GM23338 (cell line): Measurements from ENCODE around the gene TCERG1L. TPM values are rescaled to one million over a fixed set of nuclear protein-coding genes. Genes with fewer than 3 reads are reported as not detected.

ENCODE experiments used
- ATAC-seq: fragments of 200-7000 bp; cut with Tn5 transposase; 3 replicates; pipeline ENCODE4 v1.9.1; 2020
- DNase-seq: peaks from one replicate; pipeline ENCODE4 v3.0.0-alpha.2; 2015; ENCODE audit warnings: low spot score
- H2AFZ ChIP-seq: fragments of 200-600 bp; sonication (generic); 2 replicates; pipeline ENCODE4 v1.8.0; 2016; ENCODE audit warnings: antibody characterized with exemption, mild to moderate bottlenecking, moderate library complexity
- H3F3A ChIP-seq: fragments of 200-600 bp; sonication (generic); replicated peaks from 2 replicates; pipeline ENCODE4 v1.8.0; 2017; ENCODE audit warnings: antibody characterized with exemption, mixed run types, low read depth
- H3K27ac ChIP-seq: fragments of 200-600 bp; sonication (generic); 2 replicates; pipeline ENCODE4 v1.6.1; 2016; ENCODE audit warnings: low read depth
- H3K27me3 ChIP-seq: fragments of 200-600 bp; sonication (generic); 2 replicates; pipeline ENCODE4 v1.8.0; 2016; ENCODE audit warnings: mild to moderate bottlenecking, mixed run types, moderate library complexity; ENCODE audit not compliant: insufficient read depth
- H3K36me3 ChIP-seq: fragments of 200-600 bp; sonication (generic); 2 replicates; pipeline ENCODE4 v1.8.0; 2016; ENCODE audit warnings: mild to moderate bottlenecking; ENCODE audit not compliant: insufficient read depth
- H3K4me1 ChIP-seq: fragments of 200-600 bp; sonication (generic); 2 replicates; pipeline ENCODE4 v1.8.0; 2016; ENCODE audit warnings: mild to moderate bottlenecking, moderate library complexity; ENCODE audit not compliant: insufficient read depth
- H3K4me2 ChIP-seq: fragments of 200-600 bp; sonication (generic); 2 replicates; pipeline ENCODE4 v1.7.1; 2017; ENCODE audit warnings: mixed run types
- H3K4me3 ChIP-seq: fragments of 200-600 bp; sonication (generic); 2 replicates; pipeline ENCODE4 v1.6.1; 2016; ENCODE audit warnings: mixed run types
- H3K79me2 ChIP-seq: fragments of 200-600 bp; sonication (generic); replicated peaks from 2 replicates; pipeline ENCODE4 v1.8.0; 2017; ENCODE audit warnings: mild to moderate bottlenecking; ENCODE audit not compliant: insufficient read depth
- H3K9me2 ChIP-seq: fragments of 200-600 bp; sonication (generic); 2 replicates; pipeline ENCODE4 v1.8.0; 2017; ENCODE audit not compliant: insufficient read depth
- H4K20me1 ChIP-seq: fragments of 200-600 bp; sonication (generic); replicated peaks from 2 replicates; pipeline ENCODE4 v1.8.0; 2017; ENCODE audit warnings: mild to moderate bottlenecking; ENCODE audit not compliant: insufficient read depth
- H3K27ac Mint-ChIP-seq: 2 replicates; pipeline ENCODE4 v1.8.0; 2020; ENCODE audit warnings: inconsistent platforms, mild to moderate bottlenecking, moderate library complexity, mixed read lengths
- H3K27me3 Mint-ChIP-seq: 3 replicates; pipeline ENCODE4 v1.8.0; 2022; ENCODE audit warnings: low read depth, mild to moderate bottlenecking, moderate library complexity, mixed read lengths, inconsistent platforms; ENCODE audit not compliant: insufficient read depth, poor library complexity
- H3K36me3 Mint-ChIP-seq: 3 replicates; pipeline ENCODE4 v1.8.0; 2021; ENCODE audit warnings: low read depth, mild to moderate bottlenecking, inconsistent platforms, moderate library complexity, mixed read lengths
- H3K4me1 Mint-ChIP-seq: 3 replicates; pipeline ENCODE4 v1.8.0; 2020; ENCODE audit warnings: mild to moderate bottlenecking, inconsistent platforms, mixed read lengths
- H3K4me3 Mint-ChIP-seq: 3 replicates; pipeline ENCODE4 v1.8.0; 2021; ENCODE audit warnings: moderate library complexity, mild to moderate bottlenecking, inconsistent platforms, mixed read lengths
- H3K9me3 Mint-ChIP-seq: 3 replicates; pipeline ENCODE4 v1.8.0; 2020; ENCODE audit warnings: moderate library complexity, mild to moderate bottlenecking, inconsistent platforms, mixed read lengths
- ZNF331 ChIP-seq: fragments of 250-450 bp; sonication (Bioruptor Pico); IDR thresholded peaks from 2 replicates; pipeline ENCODE4 v1.5.0; 2020; ENCODE audit warnings: low read depth, mild to moderate bottlenecking, moderate library complexity
- polyA plus RNA-seq: library from polyadenylated mRNA; unstranded; fragments of >200 nt; fragmentation: Nextera tagmentation; extraction: Ambion mirVana; gene quantifications from 2 replicates; pipeline ENCODE4 v1.2.1, GENCODE V29; 2016
- total RNA-seq: library from RNA; depleted of rRNA; stranded (reverse); fragments of >200 nt; shearing (Covaris generic); gene quantifications from 2 replicates; pipeline ENCODE4 v1.2.3, GENCODE V29; 2014

Gene TCERG1L
- total and polyA plus RNA-seq, 2 experiments from 2014 or later, result 3.9 to 5.5 TPM

GRCh38 chr10:131043039-131043691, 268.4 kb downstream of the TCERG1L start:
- no peak overlapping the region for H3K27ac ChIP-seq
- peaks cover 2% of the 10 kb centered on the region; the same call in 1 of the 2 replicates for H3K4me1 ChIP-seq
- Mint-ChIP-seq H3K27ac (no peak overlapping the region), H3K36me3 (peaks cover 51% of the 10 kb centered on the region), H3K4me3 (no peak overlapping the region), H3K9me3 (peaks cover 80% of the 10 kb centered on the region), H3K4me1 (peaks cover 11% of the 10 kb centered on the region), H3K27me3 (peaks cover 4% of the 10 kb centered on the region)
- no peak overlapping the region for H2AFZ ChIP-seq
- 0 out of 2 replicates have a peak, but pooled peaks cover 5% of the 10 kb centered on the region for H3K9me2 ChIP-seq
- H3K27me3 ChIP-seq, result no peaks in the 10 kb centered on the region
- no peaks in the 10 kb centered on the region for H4K20me1 ChIP-seq
- no peaks in the 10 kb centered on the region for H3K36me3 ChIP-seq
- no peak for DNase-seq
- H3K4me3 ChIP-seq, result no peak overlapping the region
- H3K4me2 ChIP-seq, result no peak overlapping the region
- no peaks in the 10 kb centered on the region for H3K79me2 ChIP-seq
- no peak for ATAC-seq
- TF ChIP-seq ZNF331 (CRISPR knock-in tag), result no peak
- H3F3A ChIP-seq, result peaks cover 5% of the 10 kb centered on the region; the same call in 1 of the 2 replicates
